ENCODE data around the gene FBXW5.
A peak's percentile ranks its signal among the peaks of the same experiment; 100 is the strongest.

FBXW5 gene

DNA sequence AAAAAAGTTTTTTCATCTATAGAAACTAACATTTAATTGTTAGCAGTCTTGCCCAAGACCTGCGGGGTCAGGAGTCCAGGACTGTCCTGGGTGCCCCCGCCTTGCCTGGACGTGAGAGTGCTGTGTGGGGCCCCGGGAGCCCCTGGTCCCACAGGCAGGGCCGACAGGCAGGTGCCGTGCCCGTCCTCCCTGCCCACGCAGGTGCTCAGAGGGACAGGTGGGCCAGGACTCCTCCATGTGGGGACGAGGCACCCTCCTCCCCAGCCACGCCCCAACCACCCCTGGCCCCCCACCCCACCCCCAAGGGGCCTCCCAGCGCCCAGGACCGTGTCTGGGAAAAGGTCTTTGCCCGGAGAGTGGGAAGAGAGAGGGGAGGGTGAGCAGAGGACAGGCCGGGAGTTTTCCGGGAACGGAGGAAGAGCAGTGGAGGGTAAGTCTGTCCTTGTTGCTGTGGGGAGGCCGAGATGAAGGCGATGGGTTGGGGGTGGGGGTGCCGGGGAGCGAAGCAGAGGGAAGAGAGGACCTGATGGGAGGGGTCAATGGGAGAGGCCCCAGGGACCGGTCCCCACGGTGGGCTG is 4.8 kb upstream of the FBXW5 start:
- H3K4me3 ChIP-seq (ENCODE audit: low read depth, low read length) = peak overlapping the region; percentile 59
- DNase-seq (ENCODE audit: low read depth) = no peak
- TF ChIP-seq, protein P1, sequence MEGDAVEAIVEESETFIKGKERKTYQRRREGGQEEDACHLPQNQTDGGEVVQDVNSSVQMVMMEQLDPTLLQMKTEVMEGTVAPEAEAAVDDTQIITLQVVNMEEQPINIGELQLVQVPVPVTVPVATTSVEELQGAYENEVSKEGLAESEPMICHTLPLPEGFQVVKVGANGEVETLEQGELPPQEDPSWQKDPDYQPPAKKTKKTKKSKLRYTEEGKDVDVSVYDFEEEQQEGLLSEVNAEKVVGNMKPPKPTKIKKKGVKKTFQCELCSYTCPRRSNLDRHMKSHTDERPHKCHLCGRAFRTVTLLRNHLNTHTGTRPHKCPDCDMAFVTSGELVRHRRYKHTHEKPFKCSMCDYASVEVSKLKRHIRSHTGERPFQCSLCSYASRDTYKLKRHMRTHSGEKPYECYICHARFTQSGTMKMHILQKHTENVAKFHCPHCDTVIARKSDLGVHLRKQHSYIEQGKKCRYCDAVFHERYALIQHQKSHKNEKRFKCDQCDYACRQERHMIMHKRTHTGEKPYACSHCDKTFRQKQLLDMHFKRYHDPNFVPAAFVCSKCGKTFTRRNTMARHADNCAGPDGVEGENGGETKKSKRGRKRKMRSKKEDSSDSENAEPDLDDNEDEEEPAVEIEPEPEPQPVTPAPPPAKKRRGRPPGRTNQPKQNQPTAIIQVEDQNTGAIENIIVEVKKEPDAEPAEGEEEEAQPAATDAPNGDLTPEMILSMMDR (conservative IDR thresholded peaks at IDR 0.05; ENCODE audit: low read depth, low read length) = no peak

DNA sequence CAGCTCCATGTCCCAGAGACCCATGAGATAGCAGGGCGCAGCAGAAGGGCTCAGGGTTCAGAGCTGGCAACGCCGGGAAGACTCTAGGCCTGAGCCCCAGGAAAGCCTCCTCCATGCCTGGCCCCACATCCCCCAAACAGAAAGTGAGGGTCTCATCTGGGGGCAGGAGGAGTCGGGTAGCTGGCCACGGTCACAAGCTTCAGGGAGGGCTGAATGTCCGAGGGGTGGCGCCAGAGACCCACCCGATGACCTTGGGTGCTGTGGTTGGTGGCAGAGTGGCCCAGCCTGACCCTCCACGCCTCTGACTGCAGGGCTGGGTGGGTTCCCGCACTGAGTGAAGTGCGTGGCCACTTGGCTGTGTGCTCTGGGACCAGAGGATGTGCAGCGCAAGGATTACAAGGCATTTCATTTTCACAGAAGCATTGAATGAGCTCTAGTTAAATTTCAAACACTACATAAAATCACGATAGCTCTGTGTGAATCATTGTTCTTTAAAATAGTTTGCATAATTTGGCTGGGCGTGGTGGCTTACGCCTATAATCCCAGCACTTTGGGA is 3.5 kb upstream of the FBXW5 start:
- no peak overlapping the region for H3K4me3 ChIP-seq (ENCODE audit: low read depth, low read length)
- TF ChIP-seq, protein P1 (conservative IDR thresholded peaks at IDR 0.05; ENCODE audit: low read depth, low read length) = peak; percentile 74
- DNase-seq (ENCODE audit: low read depth) = peak; percentile 51

DNA sequence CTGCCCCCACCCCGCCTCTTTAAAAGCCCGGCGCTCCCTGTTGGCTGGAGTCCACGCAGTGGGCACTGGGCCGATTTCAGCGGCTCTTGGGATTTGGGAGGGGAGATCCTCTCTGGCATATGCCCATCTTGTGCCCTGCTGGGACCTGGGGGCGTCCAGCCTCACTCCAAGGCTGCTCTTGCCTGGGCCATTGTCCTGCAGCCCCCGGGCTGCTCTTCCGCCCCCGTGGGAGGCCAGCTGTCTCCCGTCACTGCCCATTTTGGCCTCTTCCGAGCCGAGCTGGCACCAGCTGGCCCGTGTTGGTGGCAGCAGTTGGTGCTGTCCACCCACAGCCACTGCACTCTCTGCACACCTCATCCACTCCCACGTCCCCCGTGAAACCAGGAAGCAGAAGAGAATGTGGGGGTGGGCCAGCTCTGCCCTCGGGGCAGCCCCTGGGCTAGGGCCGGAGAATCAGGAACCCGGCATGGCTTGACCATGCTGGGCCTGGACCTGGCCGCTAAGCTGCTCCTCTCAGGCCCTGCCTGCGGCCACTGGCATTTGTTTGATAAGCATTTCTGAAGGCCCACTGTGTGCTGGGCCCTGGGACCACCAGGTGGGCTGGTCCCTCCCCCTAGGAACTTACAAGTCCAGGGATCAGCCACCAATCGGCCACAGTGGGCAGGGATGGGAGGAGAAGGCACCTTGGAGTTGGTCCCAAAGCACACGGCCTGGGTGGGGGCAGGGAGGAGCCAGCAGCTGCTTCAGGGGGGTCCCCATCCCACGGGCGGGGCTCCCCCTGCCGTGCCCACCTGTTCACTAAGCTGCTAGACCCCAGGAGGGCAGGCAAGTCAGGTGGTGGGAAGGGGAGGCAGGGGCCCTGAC is 2.7 kb upstream of the FBXW5 start:
- TF ChIP-seq, protein P1 (conservative IDR thresholded peaks at IDR 0.05; ENCODE audit: low read depth, low read length) = no peak
- H3K4me3 ChIP-seq (ENCODE audit: low read depth, low read length) = no peak overlapping the region
- no peak for DNase-seq (ENCODE audit: low read depth)

DNA sequence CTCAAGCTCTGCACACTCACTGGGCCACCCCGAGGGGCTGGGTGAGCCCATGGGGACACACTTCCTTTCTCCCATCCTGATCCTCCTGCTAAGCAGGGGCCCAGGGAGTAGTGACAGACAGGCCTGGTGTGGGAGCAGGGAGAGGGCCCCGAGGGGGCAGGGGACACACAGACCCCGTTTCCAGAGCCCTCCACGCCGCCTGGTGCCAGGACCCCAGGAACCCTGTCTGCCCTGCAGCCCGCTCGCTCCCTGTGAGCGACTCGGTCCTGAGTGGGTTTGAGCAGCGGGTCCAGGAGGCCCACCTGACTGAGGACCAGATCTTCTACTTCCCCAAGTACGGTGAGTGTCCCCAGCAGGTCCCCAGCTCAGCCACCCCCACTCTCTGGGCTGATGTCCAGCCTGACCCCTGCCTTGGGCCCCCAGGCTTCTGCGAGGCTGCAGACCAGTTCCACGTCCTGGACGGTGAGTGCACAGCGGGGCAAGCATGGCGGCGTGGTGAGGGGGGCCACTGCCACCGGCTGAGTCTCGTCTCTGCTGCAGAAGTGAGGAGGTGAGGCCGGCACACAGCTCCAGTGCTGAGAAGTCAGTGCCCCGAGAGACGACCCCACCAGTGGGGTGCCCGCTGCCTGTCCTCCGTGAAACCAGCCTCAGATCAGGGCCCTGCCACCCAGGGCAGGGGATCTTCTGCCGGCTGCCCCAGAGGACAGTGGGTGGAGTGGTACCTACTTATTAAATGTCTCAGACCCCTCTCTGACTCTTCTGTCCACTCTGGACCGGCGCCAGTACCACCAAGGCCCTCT is 1.9 kb upstream of the FBXW5 start:
- DNase-seq (ENCODE audit: low read depth) = no peak
- no peak overlapping the region for H3K4me3 ChIP-seq (ENCODE audit: low read depth, low read length)
- TF ChIP-seq, protein P1 (conservative IDR thresholded peaks at IDR 0.05; ENCODE audit: low read depth, low read length) = no peak

DNA sequence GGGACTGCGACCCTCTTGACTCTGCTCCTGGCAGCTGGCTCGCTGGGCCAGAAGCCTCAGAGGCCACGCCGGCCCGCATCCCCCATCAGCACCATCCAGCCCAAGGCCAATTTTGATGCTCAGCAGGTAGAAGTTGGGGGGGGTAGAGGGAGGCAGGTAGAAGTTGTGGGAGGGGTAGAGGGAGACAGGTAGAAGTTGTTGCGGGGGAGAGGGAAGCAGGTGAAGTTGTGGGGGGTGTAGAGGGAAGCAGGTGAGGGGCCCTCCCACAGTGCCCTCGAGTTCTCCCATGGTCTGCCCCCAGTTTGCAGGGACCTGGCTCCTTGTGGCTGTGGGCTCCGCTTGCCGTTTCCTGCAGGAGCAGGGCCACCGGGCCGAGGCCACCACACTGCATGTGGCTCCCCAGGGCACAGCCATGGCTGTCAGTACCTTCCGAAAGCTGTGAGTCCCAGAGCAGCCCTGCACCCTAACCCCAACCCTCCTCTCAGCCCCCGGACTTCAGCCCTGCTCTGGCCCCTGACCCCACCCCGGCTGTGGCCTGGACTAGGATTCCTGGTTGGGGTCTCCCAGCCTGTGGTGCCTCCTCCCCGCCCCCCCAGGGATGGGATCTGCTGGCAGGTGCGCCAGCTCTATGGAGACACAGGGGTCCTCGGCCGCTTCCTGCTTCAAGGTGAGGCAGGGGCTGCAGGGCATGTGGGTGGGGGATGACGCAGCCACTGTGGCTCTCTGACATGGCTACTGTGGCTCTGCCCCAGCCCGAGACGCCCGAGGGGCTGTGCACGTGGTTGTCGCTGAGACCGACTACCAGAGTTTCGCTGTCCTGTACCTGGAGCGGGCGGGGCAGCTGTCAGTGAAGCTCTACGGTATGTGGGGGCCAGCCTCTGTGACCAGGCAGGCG is 1.0 kb upstream of the FBXW5 start:
- DNase-seq (ENCODE audit: low read depth) = no peak
- H3K4me3 ChIP-seq (ENCODE audit: low read depth, low read length) = no peak overlapping the region
- TF ChIP-seq, protein P1 (conservative IDR thresholded peaks at IDR 0.05; ENCODE audit: low read depth, low read length) = no peak

DNA sequence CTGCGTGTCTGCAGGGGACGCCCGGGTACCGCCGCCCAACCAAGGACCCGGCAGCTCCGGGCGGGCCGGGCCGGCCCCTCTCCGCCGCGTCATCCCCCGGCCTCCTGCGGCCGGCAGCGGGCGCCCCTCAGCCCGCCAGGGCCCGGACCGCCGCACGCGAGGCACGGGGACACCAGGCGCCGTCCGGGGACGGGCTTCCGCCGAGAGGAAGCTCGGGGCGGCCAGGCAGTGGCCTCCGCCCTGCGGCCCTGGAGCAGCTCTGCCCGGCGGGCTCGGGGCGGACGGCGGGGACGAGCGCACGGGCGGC is 373 bp downstream of the FBXW5 start:
- peak overlapping the region; percentile 86 for H3K4me3 ChIP-seq (ENCODE audit: low read depth, low read length)
- TF ChIP-seq, protein P1 (conservative IDR thresholded peaks at IDR 0.05; ENCODE audit: low read depth, low read length) = no peak
- DNase-seq (ENCODE audit: low read depth) = peak; percentile 64

Data from choroid plexus epithelial cell (primary cell).